Spinal cord (tissue), 10 donors: ENCODE results near the gene MPZ. TPM values are rescaled to one million over a fixed set of nuclear protein-coding genes. Genes with fewer than 3 reads are reported as not detected.
A peak's percentile ranks its signal among the peaks of the same experiment; 100 is the strongest.

Experiments used
- DNase-seq, 6 donors: peaks; one replicate each; pipeline versions ENCODE4 v3.0.0 to v3.0.0-alpha.2; 2013 to 2015; ENCODE audit warnings: low spot score in 6 of 6, low read depth in 4 of 6
- H3K27ac ChIP-seq: one replicate; pipeline ENCODE4 v1.5.1; 2013; ENCODE audit warnings: low read depth, low read length, control low read depth
- H3K27me3 ChIP-seq: one replicate; pipeline ENCODE4 v1.6.1; 2013; ENCODE audit warnings: low read length; ENCODE audit not compliant: control insufficient read depth, insufficient read depth
- H3K36me3 ChIP-seq: one replicate; pipeline ENCODE4 v1.6.1; 2013; ENCODE audit warnings: low read length; ENCODE audit not compliant: control insufficient read depth, insufficient read depth
- H3K4me1 ChIP-seq: one replicate; pipeline ENCODE4 v1.6.1; 2013; ENCODE audit warnings: low read length; ENCODE audit not compliant: control insufficient read depth, insufficient read depth
- H3K4me3 ChIP-seq: one replicate; pipeline ENCODE4 v1.5.1; 2013; ENCODE audit warnings: low read depth, low read length, control low read depth
- H3K9me3 ChIP-seq: one replicate; pipeline ENCODE4 v1.6.1; 2013; ENCODE audit warnings: low read length; ENCODE audit not compliant: control insufficient read depth, insufficient read depth
- WGBS: methylation state at CpG from one replicate; pipeline ENCODE4 v1.1.5; 2013; ENCODE audit warnings: missing lambda C conversion rate; ENCODE audit not compliant: insufficient coverage; 5-methylcytosine and 5-hydroxymethylcytosine counted together
- polyA plus RNA-seq, 2 donors: library from polyadenylated mRNA; unstranded; fragments of 120-200 nt; gene quantifications; one replicate each; pipeline ENCODE4 v1.2.1, GENCODE V29; 2013; ENCODE audit not compliant: insufficient read length in 2 of 2
- total RNA-seq, 2 donors: library from RNA; depleted of rRNA in 1 of 2; stranded (reverse); fragments of 120-200 nt in 1 of 2; fragments of >200 nt in 1 of 2; gene quantifications; one replicate each; pipeline versions ENCODE4 v1.2.3 to v1.2.4, GENCODE V29; 2013 to 2014
- donor health status: healthy.

MPZ gene
- total and polyA plus RNA-seq, 4 donors, result 79.0 to 1,019 (median 216) TPM

DNA sequence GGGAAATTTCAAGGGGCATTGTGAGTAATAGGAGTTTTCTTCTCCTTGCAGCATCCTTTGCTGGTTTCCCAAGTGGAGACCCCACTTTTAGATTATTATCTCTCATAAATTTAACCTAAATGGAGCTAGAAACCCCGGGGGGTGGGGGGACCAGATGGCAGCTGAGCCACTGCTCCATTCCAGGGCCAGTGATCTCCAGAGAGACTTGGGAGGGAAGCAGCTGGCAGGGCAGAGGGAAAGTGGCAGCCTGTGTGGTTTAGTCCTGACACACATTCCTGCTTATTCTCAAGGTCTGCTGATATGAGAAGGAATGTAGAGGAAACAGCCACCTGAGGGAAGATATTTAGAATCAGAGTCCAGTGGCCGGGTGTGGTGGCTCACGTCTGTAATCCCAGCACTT, 34.9 kb downstream of the MPZ start:
- Histone ChIP-seq H3K4me3 (no peak overlapping the region), H3K27me3 (no peaks in the 10 kb centered on the region), H3K27ac (no peak overlapping the region), H3K36me3 (no peaks in the 10 kb centered on the region), H3K4me1 (no peaks in the 10 kb centered on the region), H3K9me3 (no peaks in the 10 kb centered on the region)
- 17% methylated on average over 1 of the region's 3 CpGs for WGBS
- DNase-seq, result peak in 1 of 6 donors; percentile 57

- Histone ChIP-seq H3K4me3 (no peak overlapping the region), H3K36me3 (no peaks in the 10 kb centered on the region), H3K27me3 (no peaks in the 10 kb centered on the region), H3K4me1 (no peaks in the 10 kb centered on the region), H3K9me3 (no peaks in the 10 kb centered on the region), H3K27ac (no peak overlapping the region)
- DNase-seq, result no peak
- 42% methylated on average over 1 of the region's 3 CpGs for WGBS
Measured at GRCh38 chr1:161273402-161273801, 36.4 kb downstream of the MPZ start.

DNA sequence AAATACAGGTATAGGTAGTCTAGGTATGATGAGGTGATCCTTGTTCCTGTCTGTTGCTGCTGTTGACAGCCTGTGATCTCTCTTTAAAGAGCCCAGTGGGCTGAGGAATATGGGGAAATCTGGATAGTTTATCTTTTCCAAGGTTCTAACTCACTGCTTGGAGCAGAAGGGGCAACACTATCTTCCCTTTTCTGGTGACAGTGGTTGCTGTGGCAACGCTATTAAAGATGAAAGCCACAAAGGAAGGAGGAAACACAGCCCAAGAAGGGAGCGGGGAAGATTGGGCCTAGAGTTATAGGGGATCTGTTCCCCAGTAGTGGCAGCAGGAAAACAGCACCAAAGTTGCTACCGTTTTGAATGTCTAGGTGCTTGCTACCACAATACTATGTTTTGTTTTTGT, 42.4 kb downstream of the MPZ start:
- DNase-seq, result peak in 1 of 6 donors; percentile 60

GRCh38 chr1:161266836-161267235, 42.9 kb downstream of the MPZ start:
- H3K36me3 ChIP-seq, result no peaks in the 10 kb centered on the region
- H3K4me1 ChIP-seq, result peaks cover 3% of the 10 kb centered on the region
- WGBS, result 20% methylated on average over 1 of the region's 2 CpGs
- no peak overlapping the region for H3K4me3 ChIP-seq
- peak in 1 of 6 donors; percentile 46 for DNase-seq
- no peak overlapping the region for H3K27ac ChIP-seq
- H3K27me3 ChIP-seq, result no peaks in the 10 kb centered on the region
- H3K9me3 ChIP-seq, result no peaks in the 10 kb centered on the region

More for the DNA sequence above, 42.4 kb downstream of the MPZ start:
- H3K27me3 ChIP-seq, result no peaks in the 10 kb centered on the region
- WGBS, result 32% methylated on average over 2 of the region's 3 CpGs
- H3K4me3 ChIP-seq, result no peak overlapping the region
- no peaks in the 10 kb centered on the region for H3K9me3 ChIP-seq
- no peak overlapping the region for H3K27ac ChIP-seq
- no peaks in the 10 kb centered on the region for H3K36me3 ChIP-seq
- H3K4me1 ChIP-seq, result peaks cover 3% of the 10 kb centered on the region

- Histone ChIP-seq H3K36me3 (no peaks in the 10 kb centered on the region), H3K4me1 (peaks cover 4% of the 10 kb centered on the region), H3K9me3 (no peaks in the 10 kb centered on the region), H3K27me3 (no peaks in the 10 kb centered on the region), H3K4me3 (no peak overlapping the region), H3K27ac (no peak overlapping the region)
- DNase-seq, result peak in 1 of 6 donors; percentile 67
- WGBS, result no CpG with 5 or more reads among the region's 3 CpGs
Measured at GRCh38 chr1:161266202-161266601, 43.6 kb downstream of the MPZ start.

GRCh38 chr1:161265305-161265704, 44.5 kb downstream of the MPZ start:
- no peak overlapping the region for H3K27ac ChIP-seq
- no peaks in the 10 kb centered on the region for H3K27me3 ChIP-seq
- WGBS, result 89% methylated on average over 2 of the region's 5 CpGs
- DNase-seq, result no peak
- H3K36me3 ChIP-seq, result no peaks in the 10 kb centered on the region
- H3K4me1 ChIP-seq, result peaks cover 8% of the 10 kb centered on the region
- no peaks in the 10 kb centered on the region for H3K9me3 ChIP-seq
- H3K4me3 ChIP-seq, result no peak overlapping the region

DNA sequence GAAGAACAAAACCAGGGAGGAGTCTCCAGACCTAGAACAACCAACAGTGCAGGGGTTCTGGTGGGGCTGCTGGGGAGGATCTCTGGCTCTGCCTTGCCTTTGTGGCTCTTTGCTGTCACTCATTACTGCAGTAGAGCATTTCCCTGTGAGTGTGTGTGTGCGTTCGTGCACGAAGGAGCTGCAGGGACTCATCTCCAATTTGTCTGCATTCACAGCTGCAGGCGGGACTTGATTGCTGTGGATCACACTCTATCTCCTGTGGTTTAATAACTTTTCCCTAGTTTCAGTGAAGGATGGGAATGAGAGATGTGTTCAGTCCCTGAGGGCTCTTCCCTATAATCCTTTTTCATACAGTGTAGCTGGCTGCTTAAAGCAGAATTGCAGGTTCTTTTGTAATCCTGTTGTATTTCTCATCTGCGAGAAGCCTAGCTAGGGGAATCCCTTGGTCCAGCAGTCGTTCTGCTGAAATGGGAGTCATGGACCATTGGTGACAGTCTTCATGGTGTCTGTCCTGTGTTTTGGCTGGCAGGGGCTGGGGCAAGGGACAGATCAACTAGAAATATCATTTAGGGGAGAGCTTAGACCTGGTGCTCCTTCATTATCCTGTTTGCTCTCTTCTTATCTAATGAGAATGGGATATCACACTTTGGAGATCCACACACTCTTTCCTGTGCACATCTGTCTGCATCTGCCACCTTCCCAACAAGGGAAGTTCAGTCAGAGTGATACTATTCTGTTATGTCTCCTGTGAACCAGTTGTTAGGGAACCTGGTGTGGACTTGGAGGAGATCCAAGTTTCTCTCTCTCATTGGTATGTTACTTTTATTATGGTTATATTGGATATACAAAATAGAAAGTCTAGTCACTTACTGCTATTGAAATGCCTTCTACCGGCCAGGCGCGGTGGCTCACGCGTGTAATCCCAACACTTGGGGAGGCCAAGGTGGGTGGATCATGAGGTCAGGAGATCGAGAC, 48.2 kb downstream of the MPZ start:
- peak overlapping the region; percentile 0 for H3K4me3 ChIP-seq

GRCh38 chr1:161260376-161261260, 49.1 kb downstream of the MPZ start:
- peaks cover 10% of the 10 kb centered on the region for H3K27me3 ChIP-seq
- H3K27ac ChIP-seq, result no peak overlapping the region
- peak in 1 of 6 donors; percentile 17 for DNase-seq
- no peaks in the 10 kb centered on the region for H3K36me3 ChIP-seq
- H3K4me1 ChIP-seq, result peaks cover 13% of the 10 kb centered on the region
- H3K9me3 ChIP-seq, result no peaks in the 10 kb centered on the region
- no peak overlapping the region for H3K4me3 ChIP-seq
- 40% methylated on average over 3 of the region's 9 CpGs for WGBS

More for the DNA sequence above, 48.2 kb downstream of the MPZ start:
- Histone ChIP-seq H3K27ac (no peak overlapping the region), H3K36me3 (no peaks in the 10 kb centered on the region), H3K27me3 (peaks cover 10% of the 10 kb centered on the region), H3K9me3 (no peaks in the 10 kb centered on the region), H3K4me1 (peaks cover 13% of the 10 kb centered on the region)
- 84% methylated on average over 7 of the region's 12 CpGs for WGBS
- DNase-seq, result peak in 3 of 6 donors; percentile 10 to 91 (median 35)

DNA sequence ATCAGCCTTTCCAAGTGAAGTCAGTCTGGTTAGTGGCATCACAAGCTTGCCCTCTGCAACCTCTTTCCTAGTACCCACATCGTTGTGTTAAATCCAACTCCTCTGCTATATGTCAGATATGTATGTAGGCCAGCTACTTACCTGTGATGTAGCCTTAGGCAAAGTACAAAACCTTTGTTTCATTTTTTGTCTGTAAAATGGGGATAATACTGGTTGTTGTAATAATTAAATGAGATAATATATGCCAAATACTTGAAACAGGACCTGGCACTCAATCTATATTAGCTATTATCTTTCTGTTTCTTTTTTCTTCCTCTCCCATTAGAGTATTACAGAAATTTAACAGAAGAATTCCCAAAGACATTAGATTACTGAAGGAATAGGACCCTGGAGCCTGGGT, 50.0 kb downstream of the MPZ start:
- WGBS, result no CpG with 5 or more reads among the region's 1 CpG

More for the DNA sequence above, 50.0 kb downstream of the MPZ start:
- peaks cover 10% of the 10 kb centered on the region for H3K27me3 ChIP-seq
- DNase-seq, result no peak
- no peaks in the 10 kb centered on the region for H3K9me3 ChIP-seq
- H3K36me3 ChIP-seq, result no peaks in the 10 kb centered on the region
- peak overlapping the region; percentile 56 for H3K4me3 ChIP-seq
- H3K4me1 ChIP-seq, result peaks cover 13% of the 10 kb centered on the region
- no peak overlapping the region for H3K27ac ChIP-seq
